NCI-H1694 treated with DMSO at 0.1 percent for 48 hours (cell line): Measurements from ENCODE around the gene SPRN.
"Not testable (repeated sequence)": the region's sequence is repeated elsewhere in the genome, so short reads cannot be mapped to it uniquely, and the experiment has no call there.

Source experiments
- DNase-seq: peaks from one replicate; lab custom pipeline; 2025; lab: John Stamatoyannopoulos, UW

The SPRN gene

DNA sequence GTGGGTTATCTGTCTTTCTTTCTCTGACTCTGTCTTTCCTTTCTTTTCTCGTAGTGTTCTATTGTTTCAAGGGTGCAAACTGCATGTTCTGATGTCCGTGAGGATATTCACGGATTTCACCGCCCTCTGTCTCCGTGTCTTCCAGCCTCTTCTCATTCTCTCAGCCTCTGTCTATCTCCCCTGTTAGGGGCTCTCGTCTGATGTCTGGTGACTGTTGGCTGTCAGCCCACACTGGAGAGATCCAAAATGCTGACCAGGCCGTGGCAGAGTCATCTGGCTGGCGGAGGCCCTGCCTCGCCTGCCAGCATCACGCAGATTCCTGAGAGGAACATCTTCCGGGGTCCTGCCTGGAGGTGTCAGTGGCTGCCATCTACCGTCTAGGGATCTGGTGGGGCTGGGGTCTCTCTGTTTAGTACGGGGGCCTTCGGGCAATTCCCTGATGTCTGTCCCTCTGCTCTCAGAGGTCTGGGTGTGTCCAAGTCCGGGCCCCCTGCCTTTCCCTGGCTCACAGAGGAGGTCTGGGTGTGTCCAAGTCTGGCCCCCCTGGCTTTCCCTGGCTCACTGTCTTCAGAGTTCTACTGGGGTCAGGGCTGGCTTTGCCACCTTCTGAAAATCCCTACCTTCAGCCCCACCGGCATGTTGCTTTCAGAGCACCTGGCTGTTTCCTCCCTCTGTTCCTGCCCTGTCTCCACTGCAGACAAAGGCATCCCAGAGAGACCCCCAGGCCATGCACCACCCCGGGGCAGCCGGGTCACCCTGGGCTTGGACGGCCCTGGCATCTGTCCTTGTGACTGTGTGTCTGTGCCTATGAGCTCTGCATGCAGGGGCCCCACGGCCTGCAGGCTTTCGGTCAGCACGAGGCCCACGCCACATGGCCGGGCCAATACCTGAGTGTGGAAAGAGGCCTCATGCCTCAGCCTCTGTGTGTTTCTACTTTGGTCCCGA, 15.4 kb upstream of the SPRN start:
- DNase-seq: no peak

DNA sequence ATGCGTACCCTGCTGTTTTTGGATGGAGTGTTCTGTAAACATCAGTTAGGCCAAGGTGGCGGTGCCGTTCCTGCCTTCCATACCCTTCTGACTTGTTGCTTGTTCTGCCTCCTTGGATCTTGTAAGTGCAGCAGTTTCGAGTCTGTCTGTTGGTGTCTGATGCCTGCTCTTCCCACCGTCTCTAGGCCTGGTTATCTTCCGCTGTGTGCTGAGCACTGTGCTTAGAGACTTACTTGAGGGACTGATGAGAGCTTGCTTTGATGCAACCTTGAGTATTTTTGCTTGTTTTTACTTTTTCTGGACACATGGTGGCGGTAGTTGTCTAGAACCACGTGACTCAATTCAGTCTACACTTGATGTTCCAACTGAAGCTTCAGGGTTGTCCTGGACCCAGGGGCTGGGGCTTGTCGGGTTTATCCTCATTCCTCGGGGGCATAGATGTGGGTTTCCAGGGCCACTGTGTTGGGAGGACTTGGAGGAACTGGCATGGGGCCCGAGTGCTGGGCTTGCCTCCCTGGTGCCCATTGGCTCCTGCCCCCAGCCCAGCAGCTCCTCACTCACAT, 14.4 kb upstream of the SPRN start:
- DNase-seq: no peak

DNA sequence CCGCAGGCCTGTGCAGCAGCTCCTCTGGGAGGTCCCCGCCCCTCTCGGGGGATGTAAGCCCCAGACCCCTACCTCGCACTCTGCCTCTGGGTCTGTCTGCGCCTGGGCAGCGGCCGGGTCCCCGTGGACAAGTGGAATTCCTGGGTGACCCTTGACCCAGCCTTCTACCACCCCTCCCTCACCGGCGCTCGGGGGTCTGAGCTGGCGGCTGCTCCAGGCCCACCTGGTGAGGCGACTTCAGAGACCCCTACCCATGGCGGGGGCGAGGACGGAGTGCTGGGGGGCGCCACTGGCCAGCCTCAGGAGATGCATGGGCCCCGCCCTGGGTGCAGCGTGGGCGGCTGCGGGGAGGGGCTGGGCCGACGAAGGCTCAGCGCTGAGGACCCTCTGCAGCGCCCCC, 8.4 kb upstream of the SPRN start:
- DNase-seq: not testable (repeated sequence)

DNA sequence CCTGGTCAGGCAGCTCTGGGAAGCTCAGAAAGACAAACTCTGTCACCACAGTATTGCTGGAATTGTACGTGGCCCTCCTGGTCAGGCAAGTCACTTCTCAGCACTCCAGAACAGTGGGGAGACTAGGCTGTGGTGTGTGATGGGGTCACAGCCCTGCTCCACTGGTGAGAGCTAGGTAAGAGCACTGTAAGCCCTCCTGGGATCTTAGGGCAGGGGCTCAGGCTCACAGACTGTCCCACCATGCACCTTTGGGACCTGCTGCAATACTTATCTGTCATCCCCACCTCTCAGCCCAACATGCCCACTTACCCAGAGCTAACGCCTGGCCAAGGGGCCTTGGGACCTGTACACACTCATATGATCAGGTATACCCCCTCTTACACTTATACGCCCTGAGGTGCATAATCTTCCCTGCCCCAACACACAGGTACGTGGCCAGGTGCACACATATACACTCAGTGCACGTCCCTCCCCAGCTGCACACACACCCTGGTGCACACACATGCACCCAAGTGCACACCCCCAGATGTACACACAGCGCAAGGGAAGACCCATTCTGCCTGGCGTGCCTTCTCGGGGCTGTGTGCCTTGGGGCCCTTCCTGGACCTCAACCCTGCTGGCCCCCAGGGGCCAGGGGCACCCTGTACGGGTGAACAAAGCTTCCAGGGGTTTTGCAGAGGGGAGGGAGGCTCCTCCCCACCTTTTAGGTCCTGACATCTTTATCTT, 7.6 kb upstream of the SPRN start:
- DNase-seq: not testable (repeated sequence)

DNA sequence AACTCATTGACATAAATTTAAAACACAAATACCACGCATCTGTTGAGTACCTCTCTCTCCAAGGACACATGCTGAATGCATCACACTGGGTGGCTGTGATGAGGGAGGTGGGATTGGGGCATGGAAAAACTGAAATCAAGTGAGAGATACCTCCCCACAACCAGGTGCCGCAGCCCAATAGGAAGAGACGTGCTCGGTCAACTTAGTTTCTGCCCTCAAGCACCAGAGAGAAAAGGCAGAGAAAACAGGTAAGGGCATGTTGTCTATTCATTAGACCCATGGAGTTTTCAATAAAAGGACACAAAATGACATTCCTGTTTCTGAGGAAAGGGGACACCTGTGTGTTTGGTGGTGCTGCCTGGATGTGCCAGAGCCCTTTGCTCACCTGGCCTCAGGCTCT, 5.1 kb upstream of the SPRN start:
- DNase-seq: not testable (repeated sequence)

DNA sequence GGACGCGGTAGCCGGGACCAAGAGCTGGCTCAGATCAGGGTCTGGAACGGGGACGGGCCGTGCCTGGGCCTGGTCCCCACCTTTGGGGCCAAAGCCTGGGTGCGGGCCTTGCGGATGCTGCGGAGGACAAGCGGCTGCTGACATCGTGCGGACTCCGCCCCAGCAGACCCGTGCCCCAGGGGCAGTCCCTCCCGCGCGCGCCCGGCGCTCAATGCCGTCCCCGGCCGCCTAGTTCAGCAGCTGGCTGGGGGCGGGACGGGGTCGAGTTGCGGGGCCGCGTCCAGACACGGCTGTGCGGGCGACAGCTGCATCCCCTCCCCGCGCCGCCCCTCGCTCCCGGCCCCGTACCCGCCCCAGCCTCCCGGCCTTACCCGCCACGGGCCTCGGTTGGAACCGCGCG, 323 bp downstream of the SPRN start:
- DNase-seq: not testable (repeated sequence)

DNA sequence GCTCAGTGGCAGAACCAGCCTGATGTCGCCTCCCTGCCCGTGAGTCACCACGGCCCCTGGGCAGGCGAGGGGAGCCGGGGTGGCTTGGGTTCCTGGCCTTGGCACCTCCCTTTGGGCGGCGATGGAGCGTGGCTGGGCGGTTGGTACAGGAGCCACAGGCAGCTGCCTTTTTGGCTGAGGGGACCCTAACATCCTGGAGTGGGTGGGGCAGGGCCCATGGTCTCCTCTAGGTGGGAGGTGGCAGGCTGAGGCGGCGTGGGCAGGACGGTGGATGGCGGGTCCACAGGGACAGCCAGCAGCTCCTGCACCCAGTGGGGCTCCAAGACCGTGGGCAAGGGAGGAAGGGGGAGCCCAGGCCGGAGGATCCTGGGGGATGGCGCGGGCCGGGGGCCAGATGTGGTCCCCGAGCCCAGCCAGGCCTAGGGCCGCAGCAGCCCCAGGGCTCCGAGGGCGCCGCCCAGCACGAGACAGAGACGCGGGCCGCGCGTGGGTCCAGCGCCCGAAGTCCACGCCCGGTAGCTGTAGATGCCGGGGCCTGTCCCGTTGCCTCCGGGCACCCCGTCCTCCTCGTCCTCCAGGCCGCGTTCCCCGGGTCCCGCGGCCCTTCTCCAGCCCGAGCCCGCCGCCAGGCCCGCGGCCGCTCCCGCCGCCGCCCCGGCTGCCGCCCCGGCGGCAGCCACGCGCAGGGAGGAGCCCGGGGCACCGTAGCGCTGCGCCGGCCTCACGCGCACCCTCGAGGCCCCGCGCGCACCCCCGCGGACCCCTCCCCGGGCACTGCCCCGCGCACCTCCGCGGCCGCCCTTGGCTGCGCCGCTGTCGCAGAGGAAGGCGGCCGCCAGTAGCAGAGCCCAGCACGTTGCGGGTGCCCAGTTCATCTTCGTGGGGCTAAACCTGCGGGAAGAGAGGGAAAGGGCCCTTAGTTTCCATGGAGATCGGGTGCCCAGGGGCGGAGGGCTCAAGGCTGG, 1.3 kb downstream of the SPRN start:
- DNase-seq: no peak

DNA sequence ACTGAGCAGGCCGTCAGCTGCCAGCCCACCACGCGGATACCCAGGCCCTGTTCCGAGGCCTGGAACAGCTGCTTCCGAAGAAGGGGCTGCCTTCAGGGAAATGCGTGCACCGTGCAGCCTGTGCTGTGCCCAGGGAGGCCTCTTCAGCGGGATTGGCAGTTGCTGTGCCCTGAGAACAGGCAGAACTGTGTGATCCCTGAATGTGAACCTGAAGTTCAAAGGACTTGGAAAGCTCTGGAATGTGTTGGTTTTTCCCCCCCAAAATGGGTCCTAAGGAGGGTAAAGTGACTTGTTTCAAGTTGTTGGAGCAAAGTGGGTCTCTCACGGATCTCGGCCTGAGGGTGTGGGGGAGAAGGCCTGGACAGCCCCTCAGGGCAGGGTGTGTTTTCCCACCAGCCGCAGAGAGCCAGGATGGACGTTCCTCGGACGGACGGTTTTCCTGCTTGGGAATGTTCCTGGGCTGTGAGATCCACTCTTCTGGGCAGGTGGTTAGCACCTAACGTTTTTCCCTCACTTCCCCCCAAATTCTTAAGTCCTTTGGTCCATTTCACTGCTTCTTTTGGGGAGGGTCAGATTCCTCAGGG, 2.1 kb downstream of the SPRN start:
- DNase-seq: no peak

DNA sequence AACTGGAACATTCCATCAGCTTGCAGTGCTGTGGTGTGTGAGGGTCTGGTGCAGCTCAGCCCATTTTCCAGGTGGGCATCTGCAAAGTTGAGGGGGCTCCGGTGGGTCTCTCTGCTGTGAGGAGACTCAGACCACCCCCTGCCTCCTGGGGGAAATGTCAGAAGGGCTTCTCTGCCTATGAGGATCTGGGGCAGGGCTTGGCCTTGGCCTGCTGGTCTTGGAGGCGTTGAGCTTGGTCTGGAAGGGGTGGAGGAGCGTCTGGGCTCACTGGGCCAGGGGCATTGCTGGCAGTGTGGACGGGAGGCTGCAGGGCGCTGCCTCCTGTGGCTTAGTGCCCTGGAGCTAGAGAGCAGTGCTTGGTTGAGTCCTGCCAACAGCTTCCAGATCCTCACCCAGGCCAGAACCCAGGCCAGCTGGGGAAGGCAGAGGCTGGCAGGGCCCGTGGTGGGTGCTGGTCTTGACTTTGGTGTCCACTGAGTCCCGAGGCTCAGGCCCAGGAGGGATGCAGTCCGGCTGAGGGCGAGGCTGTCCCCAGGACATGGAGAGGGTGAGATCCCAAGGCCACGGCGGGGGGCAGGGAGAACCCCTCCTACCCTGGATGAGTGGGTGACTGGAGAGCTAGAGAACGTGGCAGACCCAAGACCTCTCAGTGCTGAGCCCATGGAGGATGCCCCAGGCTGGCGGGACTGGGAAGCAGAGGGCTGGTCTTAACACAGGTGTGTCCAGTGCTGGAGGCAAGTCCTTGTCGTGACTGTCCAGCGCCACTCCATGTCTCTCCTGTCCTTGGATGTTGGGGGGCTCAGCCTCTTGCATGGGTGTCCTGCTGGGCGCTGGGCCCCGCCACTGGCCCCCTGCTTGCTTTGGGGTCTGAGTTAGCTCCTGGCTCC, 2.8 kb downstream of the SPRN start:
- DNase-seq: no peak

DNA sequence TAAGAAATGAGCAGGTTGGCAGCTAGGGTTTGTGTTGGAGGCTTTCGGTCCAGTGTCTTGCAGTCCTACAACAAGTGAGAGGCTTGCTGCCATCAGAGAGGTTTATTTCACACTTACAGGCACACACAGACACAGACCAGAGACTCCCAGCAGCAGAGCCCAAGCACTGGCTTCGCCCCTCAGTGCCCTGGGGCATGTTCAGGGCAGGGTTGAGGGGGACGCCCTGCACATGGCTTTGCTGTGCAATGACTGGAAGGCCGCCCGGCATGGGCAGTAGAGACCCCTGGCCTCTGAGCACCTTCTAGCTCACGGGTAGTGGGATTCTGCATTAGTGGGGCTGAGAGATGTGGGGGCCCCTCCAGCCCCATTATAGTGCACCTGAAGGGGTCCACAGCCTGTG, 3.8 kb downstream of the SPRN start:
- no peak for DNase-seq

DNA sequence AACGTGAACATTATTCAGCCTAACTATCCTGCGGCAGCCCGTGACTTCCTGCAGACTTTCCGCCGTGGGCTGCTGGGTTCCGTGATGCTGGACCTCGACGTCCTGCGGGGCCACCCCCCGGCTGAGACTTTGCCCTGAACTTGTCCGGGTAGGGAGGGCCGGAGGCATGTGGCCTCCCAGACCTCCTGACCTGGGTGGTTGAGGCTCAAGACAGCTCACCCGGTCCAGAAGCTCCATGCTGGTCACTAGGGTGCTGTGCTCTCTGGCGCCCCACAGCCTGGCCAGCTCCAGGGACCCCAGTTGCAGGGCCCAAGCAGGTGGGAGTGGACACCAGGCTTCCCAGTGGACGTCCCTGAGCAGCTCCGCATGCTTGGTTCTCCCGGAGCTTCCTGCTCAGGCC, 4.4 kb downstream of the SPRN start:
- DNase-seq: no peak

DNA sequence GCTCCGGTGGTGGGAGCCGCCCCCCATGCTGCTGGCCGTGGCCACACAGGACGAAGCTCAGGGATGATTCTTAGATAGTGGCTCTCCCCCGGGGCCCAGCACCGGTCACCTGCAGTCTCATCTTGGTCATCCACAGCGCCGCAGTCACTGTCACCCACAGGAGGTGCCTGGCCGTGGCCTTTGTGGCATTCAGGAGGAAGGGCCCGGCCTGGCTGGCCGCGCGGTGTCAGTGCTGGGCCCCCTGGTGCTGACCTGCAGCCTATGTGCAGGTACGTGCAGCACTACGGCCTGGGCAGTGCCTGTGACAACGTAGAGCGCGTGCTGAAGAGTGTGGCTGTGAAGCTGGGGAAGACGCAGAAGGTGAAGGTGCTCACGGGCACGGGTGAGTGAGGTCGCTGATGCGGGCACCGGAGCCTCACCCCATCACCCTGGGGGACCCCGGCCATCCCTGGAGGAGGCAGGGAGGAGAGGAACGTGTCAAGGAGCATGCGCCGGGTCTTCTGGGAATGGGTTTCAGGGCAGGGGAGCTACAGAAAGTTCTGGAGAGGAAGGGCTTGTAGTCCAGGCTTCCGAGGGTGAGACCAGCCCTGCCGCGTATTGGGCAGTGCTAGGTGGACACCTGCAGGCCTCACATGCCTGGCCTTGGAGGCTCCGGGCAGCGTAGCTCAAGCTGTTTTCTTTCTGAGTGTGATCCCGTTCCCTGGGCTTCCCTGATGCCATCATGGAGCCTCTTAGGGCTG, 5.0 kb downstream of the SPRN start:
- no peak for DNase-seq

DNA sequence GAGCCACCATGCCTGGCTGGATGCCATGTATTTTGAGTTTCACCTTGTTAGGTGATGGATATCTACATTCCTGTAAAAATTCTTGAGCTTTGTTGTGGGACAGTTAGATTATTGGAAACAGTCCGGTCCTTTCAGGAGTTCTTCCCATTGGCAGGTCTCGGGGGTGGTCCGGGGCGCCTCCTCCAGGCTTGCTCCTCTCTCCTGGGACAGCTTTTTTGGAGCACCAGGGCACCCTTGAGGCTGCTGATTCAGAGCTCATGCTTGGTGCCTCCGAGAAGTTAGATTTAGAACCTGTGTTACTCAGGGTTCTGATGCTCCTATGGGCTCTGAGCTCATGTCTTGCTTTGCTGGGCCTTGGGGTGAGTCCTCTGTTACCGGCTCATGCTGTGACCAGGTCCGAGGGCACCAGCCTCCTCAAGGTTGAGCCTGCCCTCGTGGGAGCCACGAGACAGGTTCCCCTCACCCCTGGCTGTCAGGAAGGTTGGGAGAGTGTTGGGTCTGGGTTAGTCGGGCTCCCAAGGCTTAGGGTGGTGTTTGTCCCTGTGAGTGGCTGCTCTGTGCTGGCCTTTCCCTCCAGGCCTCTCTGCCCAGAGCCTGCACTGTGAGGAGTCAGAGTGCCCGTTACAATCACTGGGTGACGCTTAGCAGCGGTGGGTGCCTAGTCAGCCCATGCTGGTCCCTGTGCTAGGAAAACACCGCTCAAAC, 6.0 kb downstream of the SPRN start:
- DNase-seq: no peak

DNA sequence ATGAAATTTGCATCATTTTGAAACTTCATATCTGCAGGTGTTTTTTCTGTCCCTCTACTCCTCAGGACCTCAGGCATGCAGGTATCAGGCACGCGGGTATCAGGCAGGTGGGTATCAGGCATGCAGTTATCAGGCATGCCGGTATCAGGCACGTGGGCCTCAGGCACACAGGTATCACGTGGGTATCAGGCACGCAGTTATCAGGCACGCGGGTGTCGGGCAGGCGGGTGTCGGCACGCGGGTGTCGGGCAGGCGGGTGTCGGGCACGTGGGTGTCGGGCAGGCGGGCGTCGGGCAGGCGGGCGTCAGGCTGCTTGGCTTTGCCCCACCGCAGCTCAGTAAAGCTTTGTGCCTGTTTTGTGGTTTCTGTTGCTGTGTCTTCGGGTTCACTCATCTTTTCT, 8.7 kb downstream of the SPRN start:
- DNase-seq: no peak

DNA sequence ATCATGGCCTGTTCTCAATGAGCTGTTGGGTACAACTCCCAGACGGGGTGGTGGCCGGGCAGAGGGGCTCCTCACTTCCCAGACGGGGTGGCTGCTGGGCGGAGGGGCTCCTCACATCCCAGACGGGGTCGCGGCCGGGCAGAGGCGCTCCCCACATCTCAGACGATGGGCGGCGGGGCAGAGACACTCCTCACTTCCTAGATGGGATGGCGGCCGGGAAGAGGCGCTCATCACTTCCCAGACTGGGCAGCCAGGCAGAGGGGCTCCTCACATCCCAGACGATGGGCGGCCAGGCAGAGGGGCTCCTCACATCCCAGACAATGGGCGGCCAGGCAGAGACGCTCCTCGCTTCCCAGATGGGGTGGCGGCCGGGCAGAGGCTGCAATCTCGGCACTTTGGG, 10.0 kb downstream of the SPRN start:
- not testable (repeated sequence) for DNase-seq

DNA sequence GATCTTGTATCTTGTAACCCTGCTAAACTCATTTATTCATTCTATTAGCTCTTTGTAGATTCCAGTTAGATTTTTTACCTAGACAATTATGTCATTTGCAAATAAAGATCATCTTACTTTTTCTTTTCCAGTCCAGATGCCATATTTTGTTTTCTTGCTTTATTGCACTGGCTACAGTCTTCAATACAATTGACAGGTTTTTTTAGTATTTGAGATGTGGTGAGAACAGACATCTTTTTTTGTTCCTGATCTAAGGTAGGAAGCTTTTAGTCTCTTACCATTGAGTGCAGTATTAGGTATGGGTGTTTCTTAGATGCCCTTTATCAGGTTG, 12.1 kb downstream of the SPRN start:
- no peak for DNase-seq

DNA sequence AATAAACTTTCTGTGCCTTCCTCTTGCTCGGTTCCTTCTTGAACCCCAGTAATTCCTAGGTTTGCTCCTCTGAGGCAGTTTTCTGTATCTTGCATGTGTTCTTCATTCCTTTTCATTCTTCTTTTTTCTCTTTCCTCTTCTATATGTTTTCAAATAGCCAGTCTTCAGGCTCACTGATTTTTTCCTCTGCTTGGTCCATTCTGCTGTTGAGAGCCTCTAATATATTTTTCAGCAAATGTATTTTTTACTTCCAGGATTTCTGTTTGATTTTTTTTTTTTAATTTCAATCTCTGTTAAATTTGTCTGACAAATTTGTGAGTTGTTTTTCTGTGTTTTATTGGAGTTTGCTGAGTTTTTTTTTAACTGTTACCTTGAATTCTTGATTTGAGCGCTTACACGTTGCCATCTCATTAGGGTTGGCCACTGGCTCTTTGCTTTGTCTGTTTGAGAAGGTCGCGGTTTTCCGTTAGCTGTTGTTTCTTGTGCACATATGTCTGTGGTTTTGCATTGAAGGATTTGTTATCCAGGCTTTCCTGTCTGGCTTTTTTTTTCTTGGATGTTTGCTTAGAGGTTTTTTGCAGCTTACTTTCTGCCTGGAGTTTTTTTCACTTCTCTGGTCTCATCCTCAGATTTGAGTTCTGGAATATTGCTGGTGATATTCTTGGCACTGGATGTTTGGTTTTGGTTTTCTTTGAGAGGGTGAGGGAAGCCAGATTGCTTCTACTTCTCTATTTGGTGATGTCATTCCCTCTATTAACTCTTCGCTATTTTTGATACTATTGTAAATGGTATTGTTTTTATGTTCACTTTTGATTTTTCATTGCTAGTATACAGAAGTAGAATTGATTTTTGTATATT, 12.7 kb downstream of the SPRN start:
- DNase-seq: no peak

DNA sequence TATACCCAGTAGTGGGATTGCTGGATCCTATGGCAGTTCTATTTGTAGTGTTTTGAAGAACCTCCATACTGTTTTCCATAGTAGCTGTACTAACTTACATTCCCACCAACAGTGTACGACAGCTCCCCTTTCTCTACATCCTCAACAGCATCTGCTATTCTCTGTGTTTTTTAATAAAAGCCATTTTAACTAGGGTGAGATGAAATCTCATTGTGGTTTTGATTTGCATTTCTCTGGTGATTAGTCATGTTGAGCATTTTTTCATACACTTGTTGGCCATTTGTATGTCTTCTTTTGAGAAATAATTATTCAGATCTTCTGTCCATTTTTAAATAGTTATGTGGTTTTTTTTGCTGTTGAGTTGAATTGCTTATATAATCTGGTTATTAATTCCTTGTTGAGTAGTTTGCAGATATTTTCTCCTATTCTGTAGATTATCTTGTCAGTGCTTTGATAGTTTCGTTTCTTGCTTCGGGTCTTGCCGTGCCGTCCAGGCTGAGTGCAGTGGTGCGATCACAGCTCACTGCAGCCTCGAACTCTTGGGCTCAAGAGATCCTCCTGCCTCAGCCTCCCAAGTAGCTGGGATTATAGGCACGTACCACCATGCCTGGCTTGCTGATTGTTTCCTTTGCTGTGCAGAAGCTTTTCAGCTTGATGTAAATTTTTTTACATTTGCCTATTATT, 18.4 kb downstream of the SPRN start:
- no peak for DNase-seq
